H1 (cell line): ENCODE measurements around the gene DIP2C. TPM values are rescaled to one million over a fixed set of nuclear protein-coding genes. Genes with fewer than 3 reads are reported as not detected.

ENCODE experiments used
- CTCF ChIA-PET: fragments of 300-600 bp; sonication (Branson Sonifier 250); formaldehyde crosslinking; loops from one replicate; lab custom pipeline; 2021; ENCODE audit not compliant: partially characterized antibody; lab: Charles Lee
- POLR2A ChIA-PET: fragments of 300-600 bp; sonication (Branson Sonifier 250); formaldehyde crosslinking; loops from one replicate; lab custom pipeline; 2021; ENCODE audit warnings: inconsistent platforms; ENCODE audit not compliant: partially characterized antibody; lab: Charles Lee
- DNase-seq, 2 experiments: peaks; one replicate each; pipeline versions ENCODE4 v3.0.0 to v3.0.0-alpha.2; 2010 to 2022; ENCODE audit warnings: low spot score in 2 of 2, low read depth in 1 of 2, mixed read lengths in 1 of 2
- FAIRE-seq: peaks from 2 replicates; lab custom pipeline; 2011; peaks lifted over from hg19 to GRCh38; lab: Jason Lieb, UNC
- H2AFZ ChIP-seq: 2 replicates; pipeline ENCODE4 v1.8.1; 2012; ENCODE audit warnings: low read length, inconsistent platforms
- H2AK5ac ChIP-seq: 2 replicates; pipeline ENCODE4 v1.6.1; 2013; ENCODE audit warnings: low read depth, low read length
- H2BK120ac ChIP-seq: replicated peaks from 2 replicates; pipeline ENCODE3; 2013; ENCODE audit warnings: low read depth, low read length, inconsistent platforms
- H2BK12ac ChIP-seq: 2 replicates; pipeline ENCODE4 v1.6.1; 2013; ENCODE audit warnings: low read depth, low read length
- H2BK15ac ChIP-seq: 2 replicates; pipeline ENCODE4 v1.6.1; 2013; ENCODE audit warnings: low read length
- H2BK20ac ChIP-seq: 2 replicates; pipeline ENCODE4 v1.6.1; 2013; ENCODE audit warnings: low read length
- H2BK5ac ChIP-seq: 2 replicates; pipeline ENCODE4 v1.6.1; 2013; ENCODE audit warnings: low read depth, low read length
- H3K14ac ChIP-seq: 2 replicates; pipeline ENCODE4 v1.6.1; 2013; ENCODE audit warnings: inconsistent platforms; ENCODE audit not compliant: insufficient read length
- H3K18ac ChIP-seq: 2 replicates; pipeline ENCODE4 v1.6.1; 2013; ENCODE audit warnings: low read length; ENCODE audit errors: extremely low read depth
- H3K23ac ChIP-seq: 2 replicates; pipeline ENCODE4 v1.6.1; 2013; ENCODE audit warnings: inconsistent platforms; ENCODE audit not compliant: insufficient read length
- H3K23me2 ChIP-seq: 2 replicates; pipeline ENCODE4 v1.6.1; 2013; ENCODE audit warnings: low read depth, low read length
- H3K27ac ChIP-seq: 2 replicates; pipeline ENCODE4 v1.6.1; 2011; ENCODE audit warnings: low read depth, low read length, inconsistent platforms
- H3K27me3 ChIP-seq, 4 experiments: replicated peaks in 1 of 4; 1 replicate in 1 of 4; 2 replicates in 3 of 4; pipeline versions ENCODE4 v1.6.1 to v1.8.1; 2011 to 2013; ENCODE audit warnings: low read length in 3 of 4, mild to moderate bottlenecking in 3 of 4, inconsistent platforms in 2 of 4, mixed read lengths in 2 of 4, moderate library complexity in 1 of 4; ENCODE audit not compliant: control insufficient read depth in 3 of 4, insufficient read depth in 3 of 4; ENCODE audit errors: extremely low read depth in 1 of 4
- H3K36me3 ChIP-seq, 4 experiments: 2 replicates each; pipeline versions ENCODE4 v1.6.1 to v1.8.1; 2011 to 2013; ENCODE audit warnings: mild to moderate bottlenecking in 4 of 4, low read length in 3 of 4, moderate library complexity in 2 of 4, control low read depth in 1 of 4, inconsistent platforms in 1 of 4; ENCODE audit not compliant: insufficient read depth in 4 of 4, control insufficient read depth in 2 of 4
- H3K4ac ChIP-seq: replicated peaks from 2 replicates; pipeline ENCODE3; 2013; ENCODE audit warnings: low read length, low read depth, mixed read lengths, inconsistent platforms; ENCODE audit not compliant: insufficient read length
- H3K4me1 ChIP-seq, 4 experiments: replicated peaks in 1 of 4; 1 replicate in 1 of 4; 2 replicates in 3 of 4; pipeline versions ENCODE4 v1.6.1 to v1.8.1; 2011 to 2013; ENCODE audit warnings: low read length in 3 of 4, inconsistent platforms in 2 of 4, mixed read lengths in 1 of 4; ENCODE audit not compliant: insufficient read depth in 4 of 4, control insufficient read depth in 3 of 4
- H3K4me2 ChIP-seq, 2 experiments: 2 replicates each; pipeline versions ENCODE4 v1.6.1 to v1.8.1; 2011 to 2013; ENCODE audit warnings: low read depth in 2 of 2, low read length in 2 of 2, control low read depth in 1 of 2, inconsistent platforms in 1 of 2, mild to moderate bottlenecking in 1 of 2; ENCODE audit not compliant: insufficient read depth in 1 of 2
- H3K4me3 ChIP-seq, 4 experiments: fragments of 200-600, 300-600 bp in 1 of 4; sonication (generic), shearing (Covaris generic), sonication (Bioruptor Twin) in 1 of 4; 2 replicates each; pipeline versions ENCODE4 v1.5.1 to v1.8.1; 2011 to 2016; ENCODE audit warnings: low read length in 4 of 4, low read depth in 3 of 4, control low read depth in 2 of 4, inconsistent platforms in 2 of 4, mild to moderate bottlenecking in 2 of 4, mixed read lengths in 1 of 4, moderate library complexity in 1 of 4; ENCODE audit not compliant: insufficient read depth in 2 of 4; ENCODE audit errors: extremely low read depth in 1 of 4
- H3K56ac ChIP-seq: replicated peaks from 2 replicates; pipeline ENCODE3; 2013; ENCODE audit warnings: low read depth, mild to moderate bottlenecking, mixed read lengths, low read length, inconsistent platforms; ENCODE audit not compliant: insufficient read length
- H3K79me1 ChIP-seq: 2 replicates; pipeline ENCODE4 v1.6.1; 2013; ENCODE audit warnings: low read depth, low read length, control low read depth
- H3K79me2 ChIP-seq, 2 experiments: 2 replicates each; pipeline versions ENCODE4 v1.6.1 to v1.8.1; 2012 to 2013; ENCODE audit warnings: low read length in 2 of 2, mild to moderate bottlenecking in 2 of 2, inconsistent platforms in 1 of 2; ENCODE audit not compliant: insufficient read depth in 2 of 2, control insufficient read depth in 1 of 2
- H3K9ac ChIP-seq, 4 experiments: replicated peaks in 1 of 4; 1 replicate in 1 of 4; 2 replicates in 3 of 4; pipeline versions ENCODE4 v1.6.1 to v1.8.1; 2011 to 2013; ENCODE audit warnings: low read depth in 3 of 4, low read length in 3 of 4, control low read depth in 2 of 4, mild to moderate bottlenecking in 2 of 4, moderate library complexity in 2 of 4, inconsistent platforms in 1 of 4; ENCODE audit errors: extremely low read depth in 1 of 4
- H3K9me3 ChIP-seq, 2 experiments: 2 replicates each; pipeline versions ENCODE4 v1.6.1 to v1.8.1; 2012 to 2013; ENCODE audit warnings: mild to moderate bottlenecking in 2 of 2, moderate library complexity in 2 of 2, control low read depth in 1 of 2, inconsistent platforms in 1 of 2, low read depth in 1 of 2, low read length in 1 of 2, mixed read lengths in 1 of 2; ENCODE audit not compliant: insufficient read depth in 2 of 2
- H4K20me1 ChIP-seq, 2 experiments: replicated peaks in 1 of 2; 2 replicates each; pipeline versions ENCODE3 to v1.8.1; 2011 to 2013; ENCODE audit warnings: inconsistent platforms in 2 of 2, low read length in 2 of 2, mild to moderate bottlenecking in 1 of 2; ENCODE audit not compliant: insufficient read depth in 2 of 2, control insufficient read depth in 1 of 2
- H4K5ac ChIP-seq: 2 replicates; pipeline ENCODE4 v1.6.1; 2013; ENCODE audit warnings: low read length, low read depth, mixed read lengths, inconsistent platforms; ENCODE audit not compliant: insufficient read length
- H4K8ac ChIP-seq: 2 replicates; pipeline ENCODE4 v1.8.0; 2013; ENCODE audit warnings: mild to moderate bottlenecking, moderate library complexity, low read length, inconsistent platforms; ENCODE audit not compliant: insufficient read depth; ENCODE audit errors: extremely low read depth
- H4K91ac ChIP-seq: replicated peaks from 2 replicates; pipeline ENCODE3; 2013; ENCODE audit warnings: low read length, mixed read lengths, inconsistent platforms; ENCODE audit not compliant: insufficient read length
- KDM5A ChIP-seq: fragments of 200-600 bp; IDR thresholded peaks from 2 replicates; pipeline ENCODE4 v1.7.1; 2012; ENCODE audit warnings: mild to moderate bottlenecking, low read length, inconsistent platforms, mixed read lengths
- MAFK ChIP-seq: IDR thresholded peaks from 2 replicates; pipeline ENCODE4 v1.6.1; 2012; ENCODE audit warnings: low read depth, mild to moderate bottlenecking, improper control_type of control experiment, low read length
- WGBS, 2 experiments: shearing (Covaris generic) in 1 of 2; methylation state at CpG; one replicate each; pipeline versions ENCODE4 v1.1.6 to v1.1.7; 2013 to 2015; ENCODE audit warnings: low lambda C conversion rate in 2 of 2, mixed read lengths in 2 of 2, inconsistent platforms in 1 of 2, low coverage in 1 of 2, missing lambda C conversion rate in 1 of 2; ENCODE audit not compliant: insufficient replicate concordance in 2 of 2, insufficient coverage in 1 of 2, insufficient read length in 1 of 2; ENCODE audit errors: extremely low coverage in 1 of 2, missing lambda C conversion rate in 1 of 2; 5-methylcytosine and 5-hydroxymethylcytosine counted together
- polyA plus RNA-seq, 7 experiments: library from polyadenylated mRNA; depleted of rRNA in 3 of 7; stranded (reverse) in 5 of 7; unstranded in 2 of 7; fragments of >200 nt in 5 of 7; fragments of 200-250 nt in 2 of 7; gene quantifications; 1 replicate in 5 of 7; 2 replicates in 1 of 7; 4 replicates in 1 of 7; pipeline versions ENCODE4 v1.2.1 to v1.2.3, GENCODE V29; 2011 to 2013; ENCODE audit warnings: missing spikeins in 2 of 7, mixed read lengths in 2 of 7
- total RNA-seq: library from RNA; stranded (reverse); fragmentation: NEBNext Ultra II Directional; extraction: Animal tissue kit (Norgen Biotek cat#: 25700); gene quantifications from 2 replicates; pipeline ENCODE4 v1.2.1, GENCODE V29; 2021

Gene DIP2C
- total and polyA plus RNA-seq, 2 of the 8 experiments (the other 6 are each of a cell fraction or from before 2014, with no cell fraction given), result 3.8 to 9.3 TPM

GRCh38 chr10:620417-620816 lies 69.1 kb downstream of the DIP2C start:
- no peaks in the 10 kb centered on the region for H3K27me3 ChIP-seq
- no peak overlapping the region for H3K23ac ChIP-seq
- H3K4me3 ChIP-seq, result no peak overlapping the region
- TF ChIP-seq MAFK, result no peak
- TF ChIP-seq KDM5A, result no peak
- H3K56ac ChIP-seq, result no peak overlapping the region
- no peak overlapping the region for H3K14ac ChIP-seq
- no peak overlapping the region for H2AK5ac ChIP-seq
- no peak overlapping the region for H3K27ac ChIP-seq
- peaks cover 1 to 20% (median 16%) of the 10 kb centered on the region in 4 experiments for H3K4me1 ChIP-seq
- H3K4me2 ChIP-seq, result no peak overlapping the region
- H3K23me2 ChIP-seq, result no peaks in the 10 kb centered on the region
- ChIA-PET CTCF (interaction anchor here (0.7 to 1.0 kb wide), 4 partner anchors 14 to 234 kb away, joined by 3 read pairs; no protein-coding TSS in a partner anchor), POLR2A (no interaction called here)
- 92% methylated on average over 7 of the region's 7 CpGs; no CpG with 5 or more reads in 1 of the 2 experiments for WGBS, 2 experiments
- H2BK120ac ChIP-seq, result no peak overlapping the region
- H3K18ac ChIP-seq, result no peak overlapping the region
- H4K5ac ChIP-seq, result no peak overlapping the region
- no peak overlapping the region for H2BK12ac ChIP-seq
- no peaks in the 10 kb centered on the region for H3K36me3 ChIP-seq
- H2BK5ac ChIP-seq, result no peak overlapping the region
- peaks cover 0 to 6% of the 10 kb centered on the region in 2 experiments; a peak in 1 of 4 replicates for H3K79me2 ChIP-seq
- no peak overlapping the region for H2AFZ ChIP-seq
- H3K9ac ChIP-seq, result no peak overlapping the region
- H2BK20ac ChIP-seq, result no peak overlapping the region
- H3K4ac ChIP-seq, result no peak overlapping the region
- H3K79me1 ChIP-seq, result peaks cover 10% of the 10 kb centered on the region
- H3K9me3 ChIP-seq, result no peaks in the 10 kb centered on the region
- no peak overlapping the region for H2BK15ac ChIP-seq
- H4K20me1 ChIP-seq, result peaks cover 8 to 17% of the 10 kb centered on the region in 2 experiments
- FAIRE-seq (no peak), DNase-seq (no peak)
- no peak overlapping the region for H4K91ac ChIP-seq
- H4K8ac ChIP-seq, result no peak overlapping the region
